ENCODE data around the gene GBP3.
A peak's percentile ranks its signal among the peaks of the same experiment; 100 is the strongest.
"Not testable (repeated sequence)": the region's sequence is repeated elsewhere in the genome, so short reads cannot be mapped to it uniquely, and the experiment has no call there.

Gene GBP3

DNA sequence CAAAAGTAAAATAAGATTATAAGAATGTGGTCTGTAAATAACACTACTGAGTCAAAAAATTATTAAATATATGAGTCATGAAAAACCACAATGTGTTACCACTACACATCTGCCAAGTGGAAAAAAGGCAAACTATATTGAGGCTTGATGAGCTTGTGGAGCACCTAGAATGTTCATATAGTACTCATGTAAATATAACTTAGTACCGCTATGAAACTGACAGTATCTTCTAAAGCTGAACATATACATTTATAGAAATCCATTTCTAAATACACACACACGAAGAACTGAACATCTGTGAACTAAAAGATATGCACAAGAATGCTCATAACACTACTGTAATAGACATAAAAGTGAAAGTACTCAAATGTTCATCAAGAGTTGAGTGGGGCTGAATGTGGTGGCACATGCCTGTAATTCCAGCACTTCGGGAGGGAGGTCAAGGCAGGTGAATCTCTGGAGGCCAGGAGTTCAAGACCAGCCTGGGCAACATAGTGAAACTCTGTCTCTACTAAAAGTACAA, 18.5 kb upstream of the GBP3 start:
- no peak for DNase-seq

DNA sequence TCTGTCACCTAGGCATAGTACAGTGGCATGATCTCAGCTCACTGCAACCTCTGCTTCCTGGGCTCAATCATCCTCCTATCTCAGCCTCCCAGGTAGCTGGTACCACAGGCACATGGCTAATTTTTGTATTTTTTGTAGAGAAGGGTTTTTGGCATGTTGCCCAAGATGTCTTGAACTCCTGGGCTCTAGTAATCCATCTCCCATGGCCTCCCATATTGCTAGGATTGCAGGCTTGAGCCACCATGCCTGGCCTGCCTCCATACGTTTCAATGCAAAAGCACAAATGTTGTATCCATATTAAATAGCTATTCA, 17.6 kb upstream of the GBP3 start:
- DNase-seq: no peak

DNA sequence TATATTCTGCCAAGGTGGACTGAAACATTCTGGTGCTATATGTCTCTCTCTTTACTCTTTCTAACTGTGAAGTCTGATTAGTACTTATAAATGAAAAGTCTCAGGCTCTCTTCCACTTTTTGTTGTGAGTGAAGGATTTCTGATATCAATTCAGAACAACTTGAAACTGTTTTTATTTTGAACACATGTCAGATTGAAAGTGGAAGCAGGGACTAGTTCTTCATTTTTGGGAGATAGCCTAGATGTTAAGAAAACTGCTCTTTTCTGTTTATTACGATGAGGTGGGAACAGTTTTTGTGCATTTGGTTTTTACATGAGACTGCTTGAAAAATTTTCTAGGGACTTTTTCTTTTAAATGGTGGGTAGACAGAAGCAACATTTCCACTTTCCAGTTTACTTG, 14.5 kb upstream of the GBP3 start:
- peak in 1 of 2 donors; percentile 28 for DNase-seq

DNA sequence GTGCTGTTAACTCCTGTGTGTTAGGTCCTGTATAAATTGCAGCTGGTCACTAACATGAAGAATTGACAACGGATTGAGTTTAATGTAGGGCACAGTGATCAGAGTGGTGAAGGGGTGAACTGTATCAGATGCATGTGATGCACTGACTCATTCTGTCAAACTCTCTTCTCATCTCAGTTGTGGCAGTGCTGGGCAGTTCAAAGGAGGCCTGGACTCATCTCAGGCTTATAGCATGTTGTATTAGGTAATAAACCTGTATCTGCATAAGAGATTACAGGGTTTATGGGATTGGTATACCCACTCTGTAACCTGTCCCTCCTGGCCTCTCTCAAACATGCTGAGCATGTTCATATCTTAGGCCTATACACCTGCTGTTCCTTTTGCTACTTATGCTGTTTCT, 12.4 kb upstream of the GBP3 start:
- no peak for DNase-seq

DNA sequence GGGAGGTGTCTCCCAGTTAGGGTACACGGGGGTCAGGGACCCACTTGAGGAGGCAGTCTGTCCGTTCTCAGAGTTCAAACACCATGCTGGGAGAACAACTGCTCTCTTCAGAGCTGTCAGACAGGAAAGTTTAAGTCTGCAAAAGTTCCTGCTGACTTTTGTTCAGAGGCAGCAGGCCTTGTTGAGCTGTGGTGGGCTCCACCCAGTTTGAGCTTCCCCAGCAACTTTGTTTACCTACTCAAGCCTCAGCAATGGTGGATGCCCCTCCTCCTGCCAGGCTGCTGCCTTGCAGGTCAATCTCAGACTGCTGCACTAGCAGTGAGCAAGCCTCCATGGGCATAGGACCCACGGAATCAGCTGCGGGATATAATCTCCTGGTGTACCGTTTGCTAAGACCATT, 11.3 kb upstream of the GBP3 start:
- not testable (repeated sequence) for DNase-seq

DNA sequence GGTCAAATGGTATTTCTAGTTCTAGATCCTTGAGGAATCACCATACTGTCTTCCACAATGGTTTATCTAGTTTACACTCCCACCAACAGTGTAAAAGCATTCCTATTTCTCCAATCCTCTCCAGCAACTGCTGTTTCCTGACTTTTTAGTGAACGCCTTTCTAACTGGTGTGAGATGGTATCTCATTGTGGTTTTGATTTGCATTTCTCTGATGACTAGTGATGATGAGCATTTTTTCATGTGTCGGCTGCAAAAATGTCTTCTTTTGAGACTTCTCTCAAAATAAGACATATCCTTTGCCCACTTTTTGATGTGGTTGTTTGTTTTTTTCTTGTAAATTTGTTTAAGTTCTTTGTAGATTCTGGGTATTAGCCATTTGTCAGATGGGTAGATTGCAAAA, 6.4 kb upstream of the GBP3 start:
- not testable (repeated sequence) for DNase-seq

DNA sequence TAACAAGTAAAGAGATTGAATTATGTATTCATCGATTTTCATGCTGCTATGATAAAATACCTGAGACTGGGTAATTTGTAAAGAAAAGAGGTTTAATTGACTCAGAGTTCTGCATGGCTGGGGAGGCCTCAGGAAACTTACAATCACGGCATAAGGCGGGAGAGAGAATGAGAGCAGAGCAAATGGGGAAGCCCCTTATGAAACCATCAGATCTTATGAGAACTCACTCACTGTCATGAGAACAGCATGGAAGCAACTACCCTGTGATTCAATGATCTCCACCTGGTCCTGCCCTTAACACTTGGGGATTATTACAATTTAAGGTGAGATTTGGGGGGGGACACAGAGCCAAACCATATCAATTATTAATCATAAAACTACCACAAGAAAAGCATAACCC, 3.3 kb upstream of the GBP3 start:
- DNase-seq: peak in 1 of 2 donors; percentile 29

DNA sequence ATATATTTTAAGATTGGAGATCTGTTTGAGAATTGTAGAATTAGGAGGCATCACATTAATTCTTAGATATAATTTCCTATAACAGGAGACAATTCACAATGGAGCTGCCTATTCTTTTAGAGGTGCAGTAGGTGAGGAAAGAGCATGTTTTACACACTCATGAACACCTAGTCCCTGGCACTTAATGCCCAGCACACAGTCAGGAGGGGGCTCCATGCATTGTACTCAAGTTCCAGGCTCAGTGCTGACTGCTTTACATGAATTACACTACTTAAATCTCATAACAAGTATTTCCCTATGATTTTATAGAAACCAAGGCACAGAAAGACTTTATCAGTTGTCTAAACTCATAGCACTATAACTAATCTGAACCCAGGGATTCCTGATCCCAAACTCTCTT, 360 bp upstream of the GBP3 start:
- DNase-seq: no peak

DNA sequence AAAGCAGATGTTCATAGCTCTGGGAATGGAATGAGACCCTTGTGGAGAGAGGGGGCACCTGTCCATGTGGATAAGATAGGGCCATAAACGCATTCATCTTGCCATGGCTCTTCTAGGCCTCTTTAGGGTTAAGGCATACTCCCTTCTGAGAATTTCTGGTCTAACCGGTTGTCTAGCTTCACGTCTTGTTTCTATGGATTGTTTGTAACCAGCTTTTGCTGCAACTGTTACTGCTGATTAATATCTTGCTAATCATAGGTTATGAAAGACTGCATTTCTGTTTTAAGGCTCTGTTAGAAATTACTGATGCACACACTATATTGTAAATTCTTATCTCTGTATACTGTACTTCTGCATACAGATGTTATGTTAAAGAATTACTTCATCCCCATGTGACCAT, 4.3 kb downstream of the GBP3 start:
- DNase-seq: not testable (repeated sequence)

DNA sequence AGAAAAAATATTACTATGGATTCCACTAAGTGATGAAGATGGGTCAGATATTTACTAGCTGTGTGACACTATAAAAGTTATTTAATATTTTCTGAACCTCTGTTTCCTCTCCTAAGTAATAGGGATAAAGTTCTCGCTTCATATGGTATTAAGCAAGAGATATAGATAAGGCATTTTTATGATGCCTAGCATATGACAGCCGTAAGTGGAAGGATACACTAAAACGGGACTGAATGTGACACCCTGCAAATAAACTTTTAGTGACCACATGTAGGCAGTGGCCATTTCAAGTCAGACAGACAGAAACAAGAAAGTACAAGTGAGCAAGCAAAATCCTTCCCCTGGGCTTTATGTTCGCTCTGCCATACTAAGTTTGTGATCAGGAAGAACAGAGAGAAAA, 14.2 kb downstream of the GBP3 start:
- no peak for DNase-seq

DNA sequence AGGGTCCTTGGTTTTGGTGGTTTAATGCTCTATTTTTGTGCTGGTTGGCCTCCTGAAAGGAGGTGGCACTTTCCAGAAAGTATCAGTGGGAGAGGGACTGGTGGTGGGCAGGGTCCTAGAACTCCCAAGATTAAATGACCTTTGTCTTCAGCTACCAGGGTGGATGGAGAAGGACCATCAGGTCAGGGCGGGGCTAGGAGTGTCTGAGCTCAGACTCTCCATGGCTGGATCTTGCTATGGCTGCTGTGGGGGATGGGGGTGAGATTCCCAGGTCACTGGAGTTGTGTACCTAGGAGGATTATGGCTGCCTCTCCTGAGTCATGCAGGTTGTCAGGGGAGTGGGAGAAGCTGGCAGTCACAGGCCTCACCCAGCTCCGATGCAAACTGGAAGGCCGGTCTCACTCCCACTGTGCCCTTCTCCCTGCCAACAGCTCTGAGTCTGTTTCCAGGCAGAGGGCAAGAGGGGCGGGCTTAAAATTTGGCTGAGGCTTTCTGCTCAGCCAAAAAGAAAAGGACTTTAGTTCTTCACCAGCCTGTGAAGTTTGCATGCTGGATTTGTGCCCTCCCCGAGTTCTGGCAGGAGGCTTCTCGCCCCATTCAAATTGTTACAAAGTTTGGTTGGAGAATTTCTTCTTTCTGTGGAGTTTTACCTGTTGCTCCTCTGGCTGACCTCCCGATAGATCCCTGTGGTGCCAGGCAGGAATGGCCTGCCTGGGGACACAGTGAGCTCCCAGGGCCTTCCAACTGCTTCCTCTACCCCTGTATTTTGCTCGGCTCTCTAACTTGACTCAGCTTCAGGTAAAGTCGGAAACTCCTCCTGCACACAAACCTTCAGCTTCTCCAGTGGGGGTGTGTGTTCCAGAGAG, 17.1 kb downstream of the GBP3 start:
- DNase-seq: no peak

DNA sequence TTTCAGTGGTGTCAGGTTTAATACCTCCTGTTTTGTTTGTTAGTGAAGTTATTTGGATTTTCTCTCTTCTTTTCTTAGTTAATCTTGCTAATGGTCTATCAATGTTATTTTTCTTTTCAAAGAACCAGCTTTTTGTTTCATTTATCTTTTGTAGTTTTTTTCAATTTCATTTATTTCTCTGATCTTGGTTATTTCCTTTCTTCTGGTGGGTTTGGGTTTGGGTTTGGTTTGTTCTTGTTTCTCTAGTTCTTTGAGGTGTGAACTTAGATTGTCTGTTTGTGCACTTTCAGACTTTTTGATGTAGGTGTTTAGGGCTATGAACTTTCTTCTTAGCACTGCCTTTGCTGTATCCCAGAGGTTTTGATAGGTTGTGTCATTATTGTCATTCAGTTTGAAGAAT, 20.5 kb downstream of the GBP3 start:
- DNase-seq: not testable (repeated sequence)

DNA sequence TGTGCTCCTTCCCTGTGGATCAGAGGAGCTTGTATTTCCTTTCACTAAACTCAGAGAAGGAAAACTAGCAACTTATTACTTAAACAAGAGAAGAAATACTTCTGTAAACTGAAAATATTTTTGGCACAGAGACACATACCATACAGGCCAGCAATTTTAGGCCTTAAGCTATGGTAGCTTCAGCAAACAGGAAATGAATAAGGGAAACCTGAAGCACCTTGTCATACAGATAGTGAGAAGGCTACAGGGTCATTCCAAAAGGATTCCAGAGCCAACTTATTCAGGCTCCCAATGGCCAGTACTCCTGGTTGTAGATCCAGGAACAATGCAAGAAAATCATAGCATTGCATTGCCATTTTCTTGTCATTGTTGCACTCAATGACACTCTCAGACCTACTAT, 21.2 kb downstream of the GBP3 start:
- no peak for DNase-seq

DNA sequence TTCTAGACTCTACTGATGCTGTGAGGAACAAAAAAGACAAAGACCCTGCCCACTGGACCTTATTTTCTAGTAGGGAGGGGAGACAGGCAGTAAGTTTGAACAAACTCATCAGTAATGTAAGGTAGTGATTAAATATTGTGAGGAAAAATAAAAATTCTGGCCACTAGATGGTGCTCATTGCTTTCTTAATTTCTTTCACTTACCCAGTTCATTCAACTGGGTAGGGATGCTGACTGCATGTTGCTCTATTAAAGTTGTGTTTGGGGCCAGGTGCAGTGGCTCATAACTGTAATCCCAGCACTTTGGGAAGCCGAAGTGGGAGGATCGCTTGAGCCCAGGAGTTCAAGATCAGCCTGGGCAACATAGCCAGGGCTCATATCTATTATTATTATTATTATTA, 23.9 kb downstream of the GBP3 start:
- peak; percentile 67 to 90 for DNase-seq

DNA sequence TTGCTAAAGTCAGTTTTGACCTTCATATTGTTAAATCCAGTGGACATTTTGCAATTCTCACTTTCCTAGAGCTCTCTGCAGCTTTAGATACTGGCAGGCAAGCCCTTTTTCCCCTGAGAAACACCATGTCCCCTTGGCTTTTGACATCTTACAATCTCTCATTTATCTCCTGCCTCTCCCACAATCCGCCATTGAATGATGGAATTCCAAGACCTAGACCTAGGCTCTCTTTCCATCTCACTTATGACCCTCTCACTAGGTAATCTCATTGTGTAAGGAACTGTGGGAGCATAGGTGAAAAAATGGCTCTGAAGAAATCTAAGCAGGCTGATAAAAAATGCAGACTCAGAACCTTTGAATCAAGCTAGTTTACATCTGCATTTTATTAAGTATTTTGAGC, 32.2 kb downstream of the GBP3 start:
- DNase-seq: peak; percentile 8 to 45

DNA sequence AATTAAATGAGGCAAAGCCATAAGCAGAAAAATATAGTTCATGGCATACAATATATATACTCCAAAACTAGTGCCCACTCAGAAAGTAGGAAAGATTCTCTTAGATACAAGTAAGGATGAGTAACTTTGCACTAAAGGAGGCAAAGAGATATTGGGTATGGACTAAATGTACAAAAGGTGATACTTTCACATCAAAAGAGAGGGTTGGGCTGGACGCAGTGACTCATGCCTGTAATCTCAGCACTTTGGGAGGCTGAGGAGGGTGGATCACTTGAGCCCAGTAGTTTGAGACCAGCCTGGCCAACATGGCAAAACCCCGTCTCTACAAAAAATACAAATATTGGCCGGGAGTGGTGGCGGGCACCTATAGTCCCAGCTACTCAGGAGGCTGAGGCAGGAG, 37.0 kb downstream of the GBP3 start:
- DNase-seq: no peak

DNA sequence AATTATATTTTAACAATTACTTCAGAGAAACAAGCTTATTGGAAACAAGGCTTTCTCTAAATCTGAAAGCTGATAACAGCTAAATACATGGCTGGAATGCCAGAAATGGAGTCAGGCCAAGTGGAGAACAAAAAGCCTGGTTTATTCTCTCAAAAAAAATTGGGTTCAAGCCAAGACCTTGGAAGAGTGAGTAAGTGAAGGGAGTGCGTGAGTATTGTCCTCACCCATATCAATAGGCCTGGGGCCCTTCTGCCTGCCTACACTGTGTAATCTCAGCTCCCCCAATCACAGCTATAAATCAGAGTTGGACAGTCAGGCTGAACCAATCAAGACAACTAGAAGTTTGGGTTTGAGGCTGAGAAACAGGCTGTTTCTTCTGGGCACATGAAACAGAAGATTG, 37.6 kb downstream of the GBP3 start:
- DNase-seq: no peak

DNA sequence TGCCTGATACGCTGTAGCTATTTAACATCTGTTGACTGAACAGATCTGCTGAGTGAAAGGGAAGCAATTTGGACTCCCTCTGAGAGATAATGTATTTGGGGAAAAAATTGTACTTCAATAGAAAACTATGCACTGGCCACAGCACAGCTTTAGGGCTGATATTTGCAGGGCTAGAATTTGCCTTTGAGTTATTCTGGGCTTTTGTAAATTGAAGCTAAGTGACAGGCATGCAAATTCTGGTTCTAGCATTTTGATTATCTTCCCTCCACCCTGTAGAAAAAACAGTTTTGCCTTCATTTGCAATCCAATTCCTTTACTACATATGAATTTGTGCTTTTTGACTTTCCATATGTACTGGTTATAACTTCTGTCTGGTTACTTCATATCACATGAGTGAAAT, 38.1 kb downstream of the GBP3 start:
- no peak for DNase-seq

DNA sequence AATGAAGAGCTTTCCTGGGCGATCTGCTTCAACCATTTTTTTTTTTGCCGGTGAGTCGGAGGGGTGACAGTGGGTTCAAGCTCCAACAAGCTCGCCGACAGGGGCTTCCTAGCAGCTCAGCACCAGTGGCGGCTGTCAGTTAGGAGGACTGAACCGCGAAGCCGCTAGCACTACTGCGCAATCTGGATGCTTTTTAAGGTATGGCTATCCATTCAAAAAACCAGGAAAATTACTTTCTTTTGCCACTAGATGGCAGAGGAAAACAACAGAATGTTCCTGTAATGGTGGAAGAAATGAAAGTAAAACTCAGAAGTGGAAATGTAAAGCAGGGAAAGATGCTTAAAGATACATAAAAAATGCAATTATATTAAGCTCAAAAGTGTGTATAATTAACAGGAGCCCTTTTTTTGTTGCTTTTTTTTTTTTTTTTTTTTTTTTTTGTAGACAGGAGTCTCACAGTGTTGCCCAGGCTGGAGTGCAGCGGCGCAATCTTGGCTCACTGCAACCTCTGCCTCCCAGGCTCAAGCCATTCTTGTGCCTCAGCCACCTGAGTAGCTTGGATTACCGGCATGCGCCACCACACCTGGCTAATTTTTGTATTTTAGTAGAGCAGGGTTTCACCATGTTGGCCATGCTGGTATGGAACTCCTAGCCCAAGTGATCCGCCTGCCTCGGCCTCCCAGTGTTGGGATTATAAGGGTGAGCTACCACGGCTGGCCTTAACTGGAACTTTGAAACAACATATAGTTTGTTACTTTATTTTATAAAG, 38.7 kb downstream of the GBP3 start:
- DNase-seq: peak; percentile 47 to 81

DNA sequence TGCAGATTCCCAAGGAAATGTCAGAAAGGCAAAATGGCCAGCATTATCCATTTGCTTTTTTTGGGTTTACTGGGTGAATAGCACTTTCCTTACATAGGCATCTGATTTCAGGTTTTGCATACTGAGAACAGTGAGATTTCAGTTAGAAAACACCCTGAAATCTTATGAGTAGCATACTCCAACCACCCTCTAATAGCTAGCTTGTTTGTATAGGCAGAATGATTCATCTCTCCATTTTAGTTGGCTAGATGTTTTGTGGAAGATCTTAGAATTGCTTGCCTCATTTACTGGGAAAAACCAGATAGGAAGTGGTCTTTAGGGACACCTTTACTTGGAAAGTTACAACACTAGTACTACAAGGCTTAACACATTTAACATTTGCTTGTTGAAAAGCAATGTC, 40.6 kb downstream of the GBP3 start:
- DNase-seq: no peak

DNA sequence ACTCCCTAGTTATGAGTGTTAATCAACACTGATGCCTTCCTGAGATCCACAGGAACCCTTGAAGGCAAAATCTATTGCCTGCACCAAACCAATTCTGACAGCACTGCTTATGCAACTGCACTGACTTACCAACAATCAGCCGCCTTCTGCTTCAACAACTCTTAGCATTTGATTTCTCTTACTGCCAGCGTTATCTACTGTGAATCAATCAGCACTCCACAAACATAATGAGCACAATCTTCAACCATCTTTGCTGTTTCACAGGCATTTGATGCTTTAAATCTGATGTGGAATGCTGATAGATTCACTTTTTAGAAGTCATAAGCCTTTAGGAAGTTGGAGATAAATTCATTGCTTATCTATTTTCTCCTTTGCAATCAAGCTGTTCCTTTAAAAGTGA, 41.2 kb downstream of the GBP3 start:
- peak in 1 of 2 donors; percentile 7 for DNase-seq

DNA sequence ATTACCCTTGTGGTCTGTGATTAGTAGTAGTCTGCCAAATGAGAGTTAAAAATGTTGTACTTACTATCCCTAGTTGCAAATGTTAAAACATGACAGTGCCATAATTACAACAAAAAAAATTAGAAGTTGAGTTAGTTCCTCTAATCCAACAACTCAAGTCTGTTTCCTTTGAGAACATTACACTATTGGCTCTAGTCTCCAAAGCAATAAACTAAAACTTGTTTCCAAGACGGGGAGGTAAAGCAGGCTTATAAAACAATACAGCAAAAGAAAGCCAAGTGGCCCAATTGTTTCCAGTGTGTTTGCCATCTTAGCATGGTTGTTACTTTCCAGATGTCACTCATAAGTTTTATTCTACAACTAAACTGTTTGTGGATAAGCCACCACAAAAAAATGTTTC, 41.8 kb downstream of the GBP3 start:
- DNase-seq: peak in 1 of 2 donors; percentile 33

DNA sequence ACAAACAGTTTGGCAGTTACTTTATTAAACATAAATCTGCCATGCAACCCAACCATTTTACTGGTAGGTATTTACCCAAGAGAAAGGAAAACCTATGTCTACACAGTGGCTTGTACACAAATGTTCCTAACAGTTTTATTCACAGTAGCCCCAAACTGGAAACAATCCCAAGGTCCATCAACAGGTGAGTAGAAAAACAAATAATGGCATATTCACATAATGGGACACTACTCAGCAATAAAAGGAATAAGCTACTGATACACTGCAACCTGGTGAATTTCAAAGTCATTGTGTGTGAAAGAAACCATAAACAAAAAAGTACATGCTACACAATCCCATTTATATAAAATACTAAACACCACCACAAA, 42.9 kb downstream of the GBP3 start:
- no peak for DNase-seq
